H1 (cell line): Measurements from ENCODE around the gene SSX2IP. TPM values are rescaled to one million over a fixed set of nuclear protein-coding genes. Genes with fewer than 3 reads are reported as not detected.

Source experiments
- CTCF ChIA-PET: fragments of 300-600 bp; sonication (Branson Sonifier 250); formaldehyde crosslinking; loops from one replicate; lab custom pipeline; 2021; ENCODE audit not compliant: partially characterized antibody; lab: Charles Lee
- POLR2A ChIA-PET: fragments of 300-600 bp; sonication (Branson Sonifier 250); formaldehyde crosslinking; loops from one replicate; lab custom pipeline; 2021; ENCODE audit warnings: inconsistent platforms; ENCODE audit not compliant: partially characterized antibody; lab: Charles Lee
- DNase-seq, 2 experiments: peaks; one replicate each; pipeline versions ENCODE4 v3.0.0 to v3.0.0-alpha.2; 2010 to 2022; ENCODE audit warnings: low spot score in 2 of 2, low read depth in 1 of 2, mixed read lengths in 1 of 2
- FAIRE-seq: peaks from 2 replicates; lab custom pipeline; 2011; peaks lifted over from hg19 to GRCh38; lab: Jason Lieb, UNC
- H2AFZ ChIP-seq: 2 replicates; pipeline ENCODE4 v1.8.1; 2012; ENCODE audit warnings: low read length, inconsistent platforms
- H2AK5ac ChIP-seq: 2 replicates; pipeline ENCODE4 v1.6.1; 2013; ENCODE audit warnings: low read depth, low read length
- H2BK120ac ChIP-seq: replicated peaks from 2 replicates; pipeline ENCODE3; 2013; ENCODE audit warnings: low read depth, low read length, inconsistent platforms
- H2BK12ac ChIP-seq: 2 replicates; pipeline ENCODE4 v1.6.1; 2013; ENCODE audit warnings: low read depth, low read length
- H2BK15ac ChIP-seq: 2 replicates; pipeline ENCODE4 v1.6.1; 2013; ENCODE audit warnings: low read length
- H2BK20ac ChIP-seq: 2 replicates; pipeline ENCODE4 v1.6.1; 2013; ENCODE audit warnings: low read length
- H2BK5ac ChIP-seq: 2 replicates; pipeline ENCODE4 v1.6.1; 2013; ENCODE audit warnings: low read depth, low read length
- H3K14ac ChIP-seq: 2 replicates; pipeline ENCODE4 v1.6.1; 2013; ENCODE audit warnings: inconsistent platforms; ENCODE audit not compliant: insufficient read length
- H3K18ac ChIP-seq: 2 replicates; pipeline ENCODE4 v1.6.1; 2013; ENCODE audit warnings: low read length; ENCODE audit errors: extremely low read depth
- H3K23ac ChIP-seq: 2 replicates; pipeline ENCODE4 v1.6.1; 2013; ENCODE audit warnings: inconsistent platforms; ENCODE audit not compliant: insufficient read length
- H3K23me2 ChIP-seq: 2 replicates; pipeline ENCODE4 v1.6.1; 2013; ENCODE audit warnings: low read depth, low read length
- H3K27ac ChIP-seq: 2 replicates; pipeline ENCODE4 v1.6.1; 2011; ENCODE audit warnings: low read depth, low read length, inconsistent platforms
- H3K27me3 ChIP-seq, 4 experiments: replicated peaks in 1 of 4; 1 replicate in 1 of 4; 2 replicates in 3 of 4; pipeline versions ENCODE4 v1.6.1 to v1.8.1; 2011 to 2013; ENCODE audit warnings: low read length in 3 of 4, mild to moderate bottlenecking in 3 of 4, inconsistent platforms in 2 of 4, mixed read lengths in 2 of 4, moderate library complexity in 1 of 4; ENCODE audit not compliant: control insufficient read depth in 3 of 4, insufficient read depth in 3 of 4; ENCODE audit errors: extremely low read depth in 1 of 4
- H3K36me3 ChIP-seq, 4 experiments: 2 replicates each; pipeline versions ENCODE4 v1.6.1 to v1.8.1; 2011 to 2013; ENCODE audit warnings: mild to moderate bottlenecking in 4 of 4, low read length in 3 of 4, moderate library complexity in 2 of 4, control low read depth in 1 of 4, inconsistent platforms in 1 of 4; ENCODE audit not compliant: insufficient read depth in 4 of 4, control insufficient read depth in 2 of 4
- H3K4ac ChIP-seq: replicated peaks from 2 replicates; pipeline ENCODE3; 2013; ENCODE audit warnings: low read length, low read depth, mixed read lengths, inconsistent platforms; ENCODE audit not compliant: insufficient read length
- H3K4me1 ChIP-seq, 4 experiments: replicated peaks in 1 of 4; 1 replicate in 1 of 4; 2 replicates in 3 of 4; pipeline versions ENCODE4 v1.6.1 to v1.8.1; 2011 to 2013; ENCODE audit warnings: low read length in 3 of 4, inconsistent platforms in 2 of 4, mixed read lengths in 1 of 4; ENCODE audit not compliant: insufficient read depth in 4 of 4, control insufficient read depth in 3 of 4
- H3K4me2 ChIP-seq, 2 experiments: 2 replicates each; pipeline versions ENCODE4 v1.6.1 to v1.8.1; 2011 to 2013; ENCODE audit warnings: low read depth in 2 of 2, low read length in 2 of 2, control low read depth in 1 of 2, inconsistent platforms in 1 of 2, mild to moderate bottlenecking in 1 of 2; ENCODE audit not compliant: insufficient read depth in 1 of 2
- H3K4me3 ChIP-seq, 4 experiments: fragments of 200-600, 300-600 bp in 1 of 4; sonication (generic), shearing (Covaris generic), sonication (Bioruptor Twin) in 1 of 4; 2 replicates each; pipeline versions ENCODE4 v1.5.1 to v1.8.1; 2011 to 2016; ENCODE audit warnings: low read length in 4 of 4, low read depth in 3 of 4, control low read depth in 2 of 4, inconsistent platforms in 2 of 4, mild to moderate bottlenecking in 2 of 4, mixed read lengths in 1 of 4, moderate library complexity in 1 of 4; ENCODE audit not compliant: insufficient read depth in 2 of 4; ENCODE audit errors: extremely low read depth in 1 of 4
- H3K56ac ChIP-seq: replicated peaks from 2 replicates; pipeline ENCODE3; 2013; ENCODE audit warnings: low read depth, mild to moderate bottlenecking, mixed read lengths, low read length, inconsistent platforms; ENCODE audit not compliant: insufficient read length
- H3K79me1 ChIP-seq: 2 replicates; pipeline ENCODE4 v1.6.1; 2013; ENCODE audit warnings: low read depth, low read length, control low read depth
- H3K79me2 ChIP-seq, 2 experiments: 2 replicates each; pipeline versions ENCODE4 v1.6.1 to v1.8.1; 2012 to 2013; ENCODE audit warnings: low read length in 2 of 2, mild to moderate bottlenecking in 2 of 2, inconsistent platforms in 1 of 2; ENCODE audit not compliant: insufficient read depth in 2 of 2, control insufficient read depth in 1 of 2
- H3K9ac ChIP-seq, 4 experiments: replicated peaks in 1 of 4; 1 replicate in 1 of 4; 2 replicates in 3 of 4; pipeline versions ENCODE4 v1.6.1 to v1.8.1; 2011 to 2013; ENCODE audit warnings: low read depth in 3 of 4, low read length in 3 of 4, control low read depth in 2 of 4, mild to moderate bottlenecking in 2 of 4, moderate library complexity in 2 of 4, inconsistent platforms in 1 of 4; ENCODE audit errors: extremely low read depth in 1 of 4
- H3K9me3 ChIP-seq, 2 experiments: 2 replicates each; pipeline versions ENCODE4 v1.6.1 to v1.8.1; 2012 to 2013; ENCODE audit warnings: mild to moderate bottlenecking in 2 of 2, moderate library complexity in 2 of 2, control low read depth in 1 of 2, inconsistent platforms in 1 of 2, low read depth in 1 of 2, low read length in 1 of 2, mixed read lengths in 1 of 2; ENCODE audit not compliant: insufficient read depth in 2 of 2
- H4K20me1 ChIP-seq, 2 experiments: replicated peaks in 1 of 2; 2 replicates each; pipeline versions ENCODE3 to v1.8.1; 2011 to 2013; ENCODE audit warnings: inconsistent platforms in 2 of 2, low read length in 2 of 2, mild to moderate bottlenecking in 1 of 2; ENCODE audit not compliant: insufficient read depth in 2 of 2, control insufficient read depth in 1 of 2
- H4K5ac ChIP-seq: 2 replicates; pipeline ENCODE4 v1.6.1; 2013; ENCODE audit warnings: low read length, low read depth, mixed read lengths, inconsistent platforms; ENCODE audit not compliant: insufficient read length
- H4K8ac ChIP-seq: 2 replicates; pipeline ENCODE4 v1.8.0; 2013; ENCODE audit warnings: mild to moderate bottlenecking, moderate library complexity, low read length, inconsistent platforms; ENCODE audit not compliant: insufficient read depth; ENCODE audit errors: extremely low read depth
- H4K91ac ChIP-seq: replicated peaks from 2 replicates; pipeline ENCODE3; 2013; ENCODE audit warnings: low read length, mixed read lengths, inconsistent platforms; ENCODE audit not compliant: insufficient read length
- CREB1 ChIP-seq: IDR thresholded peaks from 2 replicates; pipeline ENCODE4 v1.6.1; 2012; ENCODE audit warnings: inconsistent platforms
- HDAC2 ChIP-seq, 2 experiments: fragments of 300-600 bp in 1 of 2; sonication (generic) in 1 of 2; IDR thresholded peaks; 2 replicates each; pipeline ENCODE4 v1.6.1; 2011 to 2012; ENCODE audit warnings: low read depth in 2 of 2, low read length in 2 of 2, mild to moderate bottlenecking in 2 of 2, moderate library complexity in 2 of 2, borderline replicate concordance in 1 of 2, inconsistent platforms in 1 of 2
- JUND ChIP-seq: IDR thresholded peaks from 2 replicates; pipeline ENCODE4 v1.6.1; 2011; ENCODE audit warnings: mild to moderate bottlenecking, improper control_type of control experiment, low read length
- RAD21 ChIP-seq, 2 experiments: IDR thresholded peaks in 1 of 2; conservative IDR thresholded peaks in 1 of 2; 2 replicates each; pipeline ENCODE4 v1.6.1; 2011; ENCODE audit warnings: low read depth in 2 of 2, low read length in 2 of 2, improper control_type of control experiment in 1 of 2, inconsistent platforms in 1 of 2, mild to moderate bottlenecking in 1 of 2, moderate library complexity in 1 of 2
- RFX5 ChIP-seq: IDR thresholded peaks from 2 replicates; pipeline ENCODE4 v1.6.1; 2011; ENCODE audit warnings: low read depth, low read length, improper control_type of control experiment, borderline replicate concordance
- WGBS, 2 experiments: shearing (Covaris generic) in 1 of 2; methylation state at CpG; one replicate each; pipeline versions ENCODE4 v1.1.6 to v1.1.7; 2013 to 2015; ENCODE audit warnings: low lambda C conversion rate in 2 of 2, mixed read lengths in 2 of 2, inconsistent platforms in 1 of 2, low coverage in 1 of 2, missing lambda C conversion rate in 1 of 2; ENCODE audit not compliant: insufficient replicate concordance in 2 of 2, insufficient coverage in 1 of 2, insufficient read length in 1 of 2; ENCODE audit errors: extremely low coverage in 1 of 2, missing lambda C conversion rate in 1 of 2; 5-methylcytosine and 5-hydroxymethylcytosine counted together
- polyA plus RNA-seq, 7 experiments: library from polyadenylated mRNA; depleted of rRNA in 3 of 7; stranded (reverse) in 5 of 7; unstranded in 2 of 7; fragments of >200 nt in 5 of 7; fragments of 200-250 nt in 2 of 7; gene quantifications; 1 replicate in 5 of 7; 2 replicates in 1 of 7; 4 replicates in 1 of 7; pipeline versions ENCODE4 v1.2.1 to v1.2.3, GENCODE V29; 2011 to 2013; ENCODE audit warnings: missing spikeins in 2 of 7, mixed read lengths in 2 of 7
- total RNA-seq: library from RNA; stranded (reverse); fragmentation: NEBNext Ultra II Directional; extraction: Animal tissue kit (Norgen Biotek cat#: 25700); gene quantifications from 2 replicates; pipeline ENCODE4 v1.2.1, GENCODE V29; 2021
- TF ChIP-seq, protein P1 (sequence below), 3 experiments: IDR thresholded peaks; 1 replicate in 2 of 3; 2 replicates in 1 of 3; pipeline versions ENCODE4 v1.5.1 to v1.6.1; 2011; ENCODE audit warnings: low read length in 3 of 3, mild to moderate bottlenecking in 3 of 3, inconsistent platforms in 2 of 3, low read depth in 1 of 3, moderate library complexity in 1 of 3; ENCODE audit not compliant: insufficient read depth in 1 of 3; ENCODE audit errors: control extremely low read depth in 1 of 3
- TF ChIP-seq, protein P2 (sequence below): IDR thresholded peaks from 2 replicates; pipeline ENCODE4 v1.6.1; 2012; ENCODE audit warnings: inconsistent platforms

Gene SSX2IP
- total and polyA plus RNA-seq, 2 of the 8 experiments (the other 6 are each of a cell fraction or from before 2014, with no cell fraction given), result 4.0 to 31.3 TPM

DNA sequence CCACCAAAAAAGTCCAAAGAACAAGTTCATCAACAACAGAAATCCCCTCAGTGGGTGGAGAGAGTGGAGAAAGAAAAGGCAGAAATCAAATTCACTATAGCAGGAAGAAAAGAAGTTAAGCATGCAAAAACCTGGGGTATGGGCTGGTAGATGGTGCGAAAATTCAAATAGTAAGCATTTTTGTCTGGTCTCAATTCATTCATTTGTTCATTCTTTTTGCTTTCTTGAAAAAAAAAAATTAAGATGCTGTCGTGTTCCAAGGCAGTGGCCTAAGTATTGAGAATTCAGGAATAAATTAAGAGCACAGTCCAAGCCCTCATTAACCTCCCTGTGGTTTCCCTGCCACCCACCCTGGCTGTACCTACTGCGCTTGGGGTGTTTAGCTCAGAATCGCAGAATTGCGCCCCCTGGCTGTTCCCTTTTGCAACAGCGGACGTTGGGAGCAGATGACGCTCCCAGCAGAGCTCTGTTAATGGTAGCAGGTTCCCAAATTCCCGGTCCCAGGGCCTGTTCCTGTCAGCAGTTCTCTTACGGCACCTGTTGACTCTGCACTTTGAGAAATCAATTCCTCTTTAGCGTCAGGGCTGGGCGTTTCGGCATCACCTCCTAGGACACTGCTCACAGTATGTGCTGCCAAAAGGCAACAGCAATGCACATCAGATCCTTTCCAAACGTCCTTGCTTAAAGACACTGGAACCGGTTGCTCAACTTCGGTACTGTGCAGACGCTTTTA is 34.0 kb upstream of the SSX2IP start:
- Histone ChIP-seq H2AK5ac (no peak overlapping the region), H2BK15ac (no peak overlapping the region), H3K9me3 (no peaks in the 10 kb centered on the region), H4K5ac (no peak overlapping the region), H3K79me1 (no peaks in the 10 kb centered on the region), H3K36me3 (no peaks in the 10 kb centered on the region), H2BK5ac (no peak overlapping the region), H3K14ac (no peak overlapping the region), H2BK12ac (no peak overlapping the region), H3K9ac (no peak overlapping the region), H3K79me2 (no peaks in the 10 kb centered on the region), H4K91ac (no peak overlapping the region), H4K20me1 (no peaks in the 10 kb centered on the region), H3K18ac (no peak overlapping the region), H3K4me2 (no peak overlapping the region), H3K4ac (no peak overlapping the region), H3K56ac (no peak overlapping the region), H4K8ac (no peak overlapping the region), H3K4me1 (peaks cover 0 to 5% (median 0%) of the 10 kb centered on the region in 4 experiments; a peak in 2 of 7 replicates), H3K27me3 (no peaks in the 10 kb centered on the region), H2AFZ (peak overlapping the region; percentile 83; the same call in 1 of the 2 replicates), H3K4me3 (no peak overlapping the region), H2BK20ac (no peak overlapping the region), H3K23ac (no peak overlapping the region), H2BK120ac (no peak overlapping the region), H3K27ac (no peak overlapping the region), H3K23me2 (no peaks in the 10 kb centered on the region)
- FAIRE-seq, result peak; percentile 83
- ChIA-PET POLR2A (interaction anchor here (1.1 kb wide), 1 partner anchor 36 kb away, joined by 4 read pairs; no protein-coding TSS in a partner anchor), CTCF (interaction anchor here (0.6 to 8.3 kb wide), 58 partner anchors 8 to 1119 kb away, joined by 3 to 58 read pairs (median 5); no protein-coding TSS in a partner anchor)
- 42% methylated on average over 17 of the region's 17 CpGs; no CpG with 5 or more reads in 1 of the 2 experiments for WGBS, 2 experiments
- DNase-seq, result peak; percentile 69 to 89
- TF ChIP-seq, protein P1, sequence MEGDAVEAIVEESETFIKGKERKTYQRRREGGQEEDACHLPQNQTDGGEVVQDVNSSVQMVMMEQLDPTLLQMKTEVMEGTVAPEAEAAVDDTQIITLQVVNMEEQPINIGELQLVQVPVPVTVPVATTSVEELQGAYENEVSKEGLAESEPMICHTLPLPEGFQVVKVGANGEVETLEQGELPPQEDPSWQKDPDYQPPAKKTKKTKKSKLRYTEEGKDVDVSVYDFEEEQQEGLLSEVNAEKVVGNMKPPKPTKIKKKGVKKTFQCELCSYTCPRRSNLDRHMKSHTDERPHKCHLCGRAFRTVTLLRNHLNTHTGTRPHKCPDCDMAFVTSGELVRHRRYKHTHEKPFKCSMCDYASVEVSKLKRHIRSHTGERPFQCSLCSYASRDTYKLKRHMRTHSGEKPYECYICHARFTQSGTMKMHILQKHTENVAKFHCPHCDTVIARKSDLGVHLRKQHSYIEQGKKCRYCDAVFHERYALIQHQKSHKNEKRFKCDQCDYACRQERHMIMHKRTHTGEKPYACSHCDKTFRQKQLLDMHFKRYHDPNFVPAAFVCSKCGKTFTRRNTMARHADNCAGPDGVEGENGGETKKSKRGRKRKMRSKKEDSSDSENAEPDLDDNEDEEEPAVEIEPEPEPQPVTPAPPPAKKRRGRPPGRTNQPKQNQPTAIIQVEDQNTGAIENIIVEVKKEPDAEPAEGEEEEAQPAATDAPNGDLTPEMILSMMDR (IDR thresholded peaks at IDR 0.05; ENCODE audit: control extremely low read depth in 1 of 3, insufficient read depth in 1 of 3, low read depth in 1 of 3, low read length in 3 of 3), result peak; percentile 89 to 93 (median 89)
- peak; percentile 69 to 78 for TF ChIP-seq RAD21 (IDR thresholded peaks at IDR 0.05 in 1 of 2, conservative IDR thresholded peaks at IDR 0.05 in 1 of 2; ENCODE audit: low read depth in 2 of 2, low read length in 2 of 2)
- TF ChIP-seq, protein P2, sequence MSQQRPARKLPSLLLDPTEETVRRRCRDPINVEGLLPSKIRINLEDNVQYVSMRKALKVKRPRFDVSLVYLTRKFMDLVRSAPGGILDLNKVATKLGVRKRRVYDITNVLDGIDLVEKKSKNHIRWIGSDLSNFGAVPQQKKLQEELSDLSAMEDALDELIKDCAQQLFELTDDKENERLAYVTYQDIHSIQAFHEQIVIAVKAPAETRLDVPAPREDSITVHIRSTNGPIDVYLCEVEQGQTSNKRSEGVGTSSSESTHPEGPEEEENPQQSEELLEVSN, result no peak
- 0 out of 4 replicates have a peak, but pooled peaks of 1 of the 2 experiments have one; percentile 32 for TF ChIP-seq HDAC2 (IDR thresholded peaks at IDR 0.05; ENCODE audit: borderline replicate concordance in 1 of 2, low read depth in 2 of 2, low read length in 2 of 2)
- peak; percentile 32; the same call in 1 of the 2 replicates for TF ChIP-seq RFX5
- peak; percentile 57; the same call in 1 of the 2 replicates for TF ChIP-seq JUND
- peak; percentile 64; the same call in 1 of the 2 replicates for TF ChIP-seq CREB1
